Kidney glomerular epithelial cell (primary cell): ENCODE data around the gene CDH4.

Source experiments
- DNase-seq: peaks from one replicate; lab custom pipeline; 2025; lab: John Stamatoyannopoulos, UW

CDH4 gene

DNA sequence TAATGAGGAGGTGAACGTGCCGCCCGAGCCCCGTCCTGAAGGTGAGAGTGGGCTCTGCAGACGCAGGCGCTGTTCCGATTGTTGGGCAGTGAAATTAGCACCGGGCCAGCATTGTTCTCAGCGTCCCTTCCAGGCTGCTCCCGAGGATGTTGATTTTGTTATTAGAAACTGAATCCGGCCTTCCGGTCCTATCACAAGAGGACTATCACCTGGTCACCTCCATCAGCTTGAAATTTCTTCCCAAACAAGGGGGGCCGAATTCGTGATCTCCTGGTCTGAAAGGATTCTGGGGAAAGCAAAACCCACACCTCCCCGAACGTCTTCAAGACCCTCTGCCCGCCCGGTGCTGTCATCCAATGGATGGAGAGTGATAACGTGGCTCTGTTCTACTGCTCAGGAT lies 627.6 kb downstream of the CDH4 start:
- DNase-seq, result no peak

DNA sequence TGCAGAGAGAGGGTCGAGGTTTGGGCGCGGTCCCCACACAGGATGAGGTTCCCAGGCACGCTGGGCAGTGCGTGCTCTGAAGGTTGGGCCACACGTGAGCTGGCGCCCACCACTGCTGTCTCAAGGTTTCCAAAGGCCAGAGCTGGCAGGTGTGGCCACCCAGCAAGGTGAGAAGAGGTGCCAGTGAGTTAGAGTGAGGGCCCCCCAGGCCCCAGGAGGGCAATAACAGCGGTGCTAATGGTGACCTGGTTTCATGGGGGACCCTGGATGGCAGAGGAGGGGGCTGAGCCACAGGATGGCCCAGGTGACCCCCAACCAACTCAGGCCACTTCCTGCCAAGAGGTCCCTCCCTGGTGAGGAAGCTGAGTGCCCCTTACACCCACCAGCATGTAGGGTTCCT lies 628.6 kb downstream of the CDH4 start:
- no peak for DNase-seq

DNA sequence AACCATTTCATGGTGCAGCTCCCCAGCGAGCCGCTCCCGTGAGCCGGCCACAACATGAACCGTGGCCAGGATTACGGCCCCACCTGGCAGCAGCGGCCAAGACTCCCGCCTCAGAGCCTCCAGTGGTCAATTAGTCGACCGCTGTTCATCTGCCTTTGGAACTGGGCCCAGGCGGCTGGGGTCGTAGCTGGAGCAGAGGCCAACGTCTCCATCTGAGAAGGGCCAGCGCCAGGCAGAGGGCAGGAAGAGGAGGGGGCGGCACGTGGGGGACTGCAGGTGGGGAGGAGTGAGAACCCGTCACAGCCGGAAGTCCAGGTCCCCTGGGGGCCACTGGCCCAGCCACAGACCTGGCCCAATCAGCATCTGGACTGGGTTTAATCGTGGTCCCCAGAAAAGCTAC lies 629.4 kb downstream of the CDH4 start:
- no peak for DNase-seq

DNA sequence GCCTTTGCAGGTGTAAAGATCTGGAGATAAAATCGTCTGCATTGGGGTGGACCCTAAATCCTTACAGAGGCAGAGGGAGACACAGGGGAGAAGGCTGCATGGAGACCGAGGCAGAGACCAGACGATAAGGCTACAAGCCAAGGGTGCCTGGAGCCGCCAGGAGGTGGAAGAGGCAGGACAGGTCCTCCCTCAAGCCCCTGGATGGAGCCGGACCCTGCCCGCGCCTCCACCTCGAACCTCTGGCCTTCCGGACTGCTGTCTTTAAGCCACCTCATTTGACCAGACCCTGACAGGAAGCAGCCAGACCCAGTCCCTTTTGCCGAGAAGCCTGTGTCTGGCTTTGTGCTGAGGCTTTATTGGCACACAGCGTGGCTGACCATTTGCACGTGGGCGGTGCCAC lies 629.8 kb downstream of the CDH4 start:
- DNase-seq, result no peak

DNA sequence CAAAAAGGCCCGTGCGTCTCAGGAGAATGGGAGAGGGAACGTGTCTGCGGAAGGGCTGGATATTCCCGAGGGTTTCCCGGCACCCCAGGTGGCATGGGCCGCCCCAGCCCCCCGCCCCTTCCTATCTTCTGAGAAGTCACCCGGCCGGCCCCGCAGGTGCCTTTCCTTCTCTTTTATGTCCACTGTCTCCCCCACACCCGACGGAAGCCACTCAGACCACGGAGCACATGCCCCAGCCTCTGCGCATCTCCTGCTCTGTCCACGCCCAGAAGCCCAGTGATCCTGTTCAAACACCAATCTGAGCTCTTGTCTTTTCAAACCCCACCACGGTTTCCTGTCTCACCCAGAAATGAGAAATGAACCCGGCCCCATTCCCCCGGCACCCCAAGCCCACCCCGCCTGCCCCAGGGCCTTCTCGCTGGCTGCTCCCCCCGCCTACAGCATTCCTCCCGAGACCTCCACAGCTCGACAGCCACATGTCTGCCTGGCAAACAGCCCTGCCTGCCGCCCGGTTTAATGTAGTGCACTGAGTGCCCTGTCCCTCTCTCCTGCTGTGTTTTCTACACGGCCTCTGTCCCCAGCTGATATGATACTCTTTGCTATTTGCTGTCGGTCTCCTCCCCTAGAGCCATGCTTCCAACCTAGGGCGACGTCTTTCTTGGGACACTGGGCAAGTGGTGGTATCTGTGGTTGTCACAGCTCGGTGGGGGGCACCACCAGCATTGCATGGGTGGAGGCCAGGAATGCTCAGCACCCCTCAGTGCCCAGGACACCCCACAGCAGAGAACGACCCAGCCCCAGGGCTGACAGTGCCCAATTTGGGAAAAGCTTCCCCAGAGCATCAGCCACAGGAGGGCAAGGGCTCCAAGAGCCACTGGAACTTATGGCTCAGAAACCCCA lies 630.9 kb downstream of the CDH4 start:
- DNase-seq, result no peak

DNA sequence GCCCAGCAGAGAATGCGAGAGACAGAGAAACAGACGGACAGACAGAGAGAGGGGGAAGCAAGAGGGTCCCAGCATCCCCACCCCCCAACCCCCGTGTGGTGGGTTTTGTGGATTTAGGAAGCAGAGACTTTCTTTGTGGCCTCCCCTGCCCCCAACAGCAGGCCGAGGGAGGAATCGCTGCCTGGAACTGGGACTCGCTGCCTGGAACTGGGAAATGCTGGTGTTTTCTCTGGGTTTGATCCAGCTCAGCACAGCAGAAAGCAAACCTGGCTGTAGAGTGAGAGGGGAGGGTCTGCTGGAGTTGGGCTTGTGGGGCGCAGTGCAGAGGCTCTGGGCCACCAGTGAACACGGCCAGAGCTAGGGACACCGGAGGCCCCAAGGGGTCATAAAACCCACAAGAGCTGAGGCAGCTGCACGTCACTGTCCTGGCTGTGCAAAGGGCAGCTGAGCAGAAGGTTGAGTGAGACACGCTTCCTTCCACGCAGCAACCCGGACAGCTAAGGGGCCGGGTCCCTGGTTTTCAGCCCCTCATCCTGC lies 631.9 kb downstream of the CDH4 start:
- DNase-seq, result no peak

DNA sequence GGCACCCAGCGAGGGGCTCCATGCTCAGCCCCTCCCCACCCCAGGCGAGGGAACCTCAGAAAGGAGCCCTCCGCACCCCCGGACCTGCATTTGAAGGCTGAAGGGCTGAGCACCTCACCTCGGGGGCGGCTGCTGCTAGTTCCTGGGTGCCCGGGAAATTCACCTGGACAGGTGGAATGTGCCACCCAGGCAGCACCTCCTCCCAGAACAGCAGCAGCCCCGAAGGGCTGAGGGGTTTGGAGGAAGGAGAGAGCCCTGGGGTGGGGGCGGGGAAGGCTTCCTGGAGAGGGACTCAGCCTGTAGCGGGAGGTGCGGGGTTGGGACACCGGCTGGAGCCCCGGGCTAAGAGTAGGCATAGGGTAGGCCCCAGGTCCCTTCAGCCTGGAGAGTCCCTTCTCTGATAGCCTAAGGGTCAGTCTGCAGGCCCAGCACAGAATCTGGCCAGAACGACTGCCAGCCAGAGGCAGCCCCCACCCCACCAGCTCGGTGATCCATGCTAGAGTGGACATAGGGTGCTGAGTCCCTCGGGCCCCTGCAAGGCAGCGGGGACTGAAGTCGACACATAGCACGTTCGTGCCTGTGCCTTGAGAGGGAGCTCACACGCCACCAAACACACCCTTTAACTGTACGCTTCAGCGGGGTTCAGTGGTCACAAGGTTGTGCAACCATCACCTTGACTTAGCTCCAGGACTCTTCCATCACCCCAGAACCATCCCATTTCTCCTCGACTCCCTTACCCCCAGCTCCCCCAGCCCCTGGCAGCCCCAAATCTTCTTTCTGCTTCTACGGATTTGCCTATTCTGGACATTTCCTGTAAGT lies 632.7 kb downstream of the CDH4 start:
- no peak for DNase-seq

DNA sequence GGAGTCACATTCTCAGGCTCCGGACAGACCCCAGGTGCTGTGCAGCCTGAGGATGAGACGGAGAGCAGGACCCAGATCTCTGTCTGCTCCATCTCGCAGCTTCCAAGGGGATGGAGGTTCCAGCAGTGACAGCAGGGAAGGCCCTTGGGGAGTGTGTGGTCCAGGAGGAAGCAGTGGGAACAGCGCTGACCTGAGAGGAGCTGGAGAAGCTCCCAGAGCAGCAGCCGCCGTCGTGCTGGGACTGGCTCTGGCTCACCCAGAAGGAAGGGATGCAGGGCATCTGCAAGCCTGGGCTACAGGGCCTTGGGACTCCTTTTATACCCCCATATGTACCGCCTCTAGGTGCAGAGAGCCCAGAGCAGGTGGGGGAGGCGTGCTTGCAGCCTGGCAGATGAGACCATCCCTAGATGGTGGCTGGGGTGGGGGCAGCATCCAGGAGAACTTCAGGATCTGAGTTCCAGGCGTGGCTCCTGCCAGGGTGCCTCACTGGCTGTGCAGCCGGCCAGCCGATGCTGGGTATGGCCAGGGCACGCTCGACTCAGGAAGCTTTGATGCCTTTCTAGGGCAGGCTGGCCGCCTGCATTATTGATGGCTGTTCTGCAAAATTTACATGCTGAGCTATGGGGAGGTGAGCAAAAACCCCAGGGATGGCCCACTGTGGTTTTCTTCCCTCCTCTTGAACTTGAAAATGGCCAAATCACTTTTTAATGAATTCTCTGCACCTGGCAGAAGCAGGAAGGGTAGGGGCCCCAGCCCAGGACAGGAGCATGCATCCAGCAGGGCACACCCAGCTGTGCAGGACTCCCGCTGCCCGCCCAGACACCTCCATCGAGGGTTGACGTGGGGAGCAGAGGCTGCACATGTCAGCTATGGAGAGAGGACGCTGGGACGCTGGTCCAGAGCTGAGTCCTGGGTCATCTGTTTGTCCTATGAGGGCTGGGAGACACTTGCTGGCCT lies 634.0 kb downstream of the CDH4 start:
- no peak for DNase-seq

DNA sequence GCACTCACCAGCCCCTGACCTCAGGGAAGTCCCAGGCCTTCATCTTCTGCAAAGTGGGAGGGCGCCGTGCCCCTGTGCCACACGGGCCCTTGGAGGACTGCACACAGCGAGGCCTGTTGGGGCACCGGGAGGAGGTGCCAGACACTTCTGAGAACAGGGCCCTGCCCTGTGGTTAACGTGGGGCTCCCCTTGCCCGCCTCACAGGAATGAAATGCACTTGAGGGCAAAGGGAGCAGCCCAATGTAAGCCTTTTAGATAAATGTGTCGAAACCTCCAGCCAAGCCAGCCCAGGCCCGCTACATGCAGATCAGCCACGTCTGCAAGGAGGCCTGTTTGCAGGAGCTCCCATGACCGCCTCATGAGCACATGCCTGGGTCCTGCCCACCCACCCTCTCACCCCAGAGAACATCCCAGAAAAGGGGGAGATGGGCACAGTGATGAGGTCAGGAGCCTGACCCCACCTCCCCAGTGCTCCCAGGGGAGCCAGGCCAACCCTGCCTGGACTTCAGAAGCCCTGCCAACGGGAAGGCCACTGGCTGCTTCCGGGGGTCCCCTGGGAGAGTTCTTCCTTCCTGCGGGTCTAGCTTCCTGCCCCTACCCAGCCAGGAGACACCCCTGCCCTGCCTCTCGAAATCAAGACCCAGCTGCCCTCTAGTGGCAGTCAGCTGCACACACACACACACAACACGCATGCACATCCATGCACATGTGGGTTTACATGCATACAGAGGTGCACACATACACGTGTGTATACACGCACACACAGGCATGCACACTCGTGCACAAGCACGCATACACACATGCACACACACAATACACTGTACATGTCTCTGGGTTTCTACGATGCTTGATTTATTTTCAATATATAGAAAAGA lies 634.9 kb downstream of the CDH4 start:
- DNase-seq, result no peak

DNA sequence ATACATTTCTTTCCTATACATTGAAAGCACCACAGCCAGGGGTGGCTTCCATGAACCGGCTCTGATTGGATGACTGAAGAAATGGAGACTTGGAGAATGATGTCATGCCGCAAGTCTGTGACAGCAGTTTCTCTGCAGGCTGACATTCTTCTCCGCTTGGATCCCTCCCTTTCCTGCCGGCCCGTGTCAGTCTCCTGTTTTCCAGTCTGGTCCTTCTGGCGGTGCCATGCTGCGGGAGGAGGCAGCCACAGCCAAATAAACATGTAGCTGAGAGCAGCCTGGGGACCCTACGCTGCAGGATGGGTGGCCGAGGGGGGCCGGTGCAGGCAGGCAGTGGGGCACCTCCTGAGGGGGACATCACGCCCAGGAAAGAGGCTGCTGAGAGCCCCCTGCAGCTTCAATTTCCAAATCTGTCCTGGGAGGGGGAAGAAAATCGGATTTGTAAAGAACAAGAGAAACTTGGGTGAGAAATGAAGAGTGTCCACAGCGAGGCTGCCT lies 635.6 kb downstream of the CDH4 start:
- no peak for DNase-seq

DNA sequence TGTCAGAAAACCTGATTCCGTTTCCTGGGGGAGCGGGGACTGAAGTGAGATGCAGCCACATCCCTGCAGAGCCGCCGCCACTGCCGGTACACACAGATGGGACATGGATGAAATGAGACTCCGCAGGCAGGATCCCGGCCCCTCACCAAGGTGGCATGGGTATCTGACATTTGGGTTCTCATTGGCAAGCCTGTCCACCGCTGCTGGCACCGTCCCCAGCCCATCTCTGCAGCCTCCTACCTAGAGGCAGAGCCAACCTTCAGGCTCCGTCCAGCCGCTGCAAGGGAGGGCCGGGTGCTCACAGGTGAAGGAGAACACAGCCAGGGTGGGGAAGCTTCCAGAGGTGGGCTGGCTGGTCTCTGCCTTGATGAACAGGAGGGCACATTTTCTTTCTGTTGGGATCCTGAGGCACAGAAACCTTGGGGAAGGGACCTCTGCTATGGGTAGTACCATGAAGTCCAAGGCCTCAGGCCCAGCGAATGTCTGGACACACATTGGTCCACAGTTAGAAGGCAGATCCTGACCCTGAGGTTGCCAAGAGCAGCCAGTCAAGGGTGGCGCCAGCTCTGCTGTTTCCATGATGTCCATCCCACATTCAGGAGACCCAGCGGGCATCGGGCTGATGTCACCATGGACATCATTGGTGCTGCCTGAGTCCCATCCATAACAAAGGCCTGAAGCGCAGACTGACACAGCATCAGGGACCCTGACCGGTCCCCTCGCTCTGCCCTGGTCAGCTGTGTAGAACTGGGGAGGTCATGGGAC lies 636.2 kb downstream of the CDH4 start:
- DNase-seq, result no peak

DNA sequence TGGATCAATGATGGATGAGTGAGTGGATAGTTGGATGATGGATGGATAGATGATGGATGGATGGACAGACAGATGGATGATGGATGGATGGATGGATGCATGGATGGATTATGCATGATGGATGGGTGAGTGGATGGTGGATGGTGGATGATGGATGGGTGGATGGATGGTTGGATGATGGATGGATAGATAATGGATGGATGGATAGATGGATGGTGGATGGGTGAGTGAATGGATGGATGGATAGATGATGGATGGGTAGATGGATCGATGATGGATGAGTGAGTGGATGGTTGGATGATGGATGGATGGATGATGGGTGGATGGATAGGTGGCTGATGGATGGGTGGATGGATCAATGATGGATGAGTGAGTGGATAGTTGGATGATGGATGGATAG lies 637.6 kb downstream of the CDH4 start:
- no peak for DNase-seq

DNA sequence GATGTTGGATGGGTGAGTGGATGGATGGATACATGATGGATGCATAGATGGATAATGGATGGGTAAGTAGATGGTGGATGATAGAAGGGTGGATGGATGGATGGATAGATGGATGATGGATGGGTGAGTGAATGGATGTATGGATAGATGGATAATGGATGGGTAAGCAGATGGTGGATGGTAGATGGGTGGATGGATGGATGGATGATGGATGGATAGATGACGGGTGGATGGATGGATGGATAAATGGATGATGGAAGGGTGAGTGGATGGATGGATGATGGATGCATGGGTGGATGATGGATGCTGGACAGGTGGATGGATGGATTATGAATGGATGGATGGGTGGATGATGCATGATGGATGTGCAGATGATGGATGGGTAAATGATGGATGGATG lies 638.1 kb downstream of the CDH4 start:
- no peak for DNase-seq

DNA sequence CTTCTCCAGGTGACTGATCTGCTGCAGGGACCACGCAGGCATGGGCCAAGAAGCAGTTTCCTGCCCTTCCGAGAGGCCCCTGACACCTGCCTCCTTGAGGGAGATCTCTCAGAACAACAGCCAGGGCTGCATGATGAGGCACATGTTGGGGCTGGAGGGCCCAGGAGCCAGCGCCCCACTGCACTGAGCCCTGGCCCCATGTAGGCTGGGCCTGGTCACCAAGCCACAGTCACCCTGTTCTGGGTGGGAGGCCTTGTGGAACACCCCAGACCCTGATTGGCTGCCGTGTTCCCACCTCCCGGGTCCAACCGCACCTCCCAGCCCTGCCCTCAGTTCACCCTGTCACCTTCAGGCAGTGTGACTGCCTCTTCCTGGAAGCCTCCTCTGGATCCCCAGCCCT lies 639.4 kb downstream of the CDH4 start:
- DNase-seq, result no peak

DNA sequence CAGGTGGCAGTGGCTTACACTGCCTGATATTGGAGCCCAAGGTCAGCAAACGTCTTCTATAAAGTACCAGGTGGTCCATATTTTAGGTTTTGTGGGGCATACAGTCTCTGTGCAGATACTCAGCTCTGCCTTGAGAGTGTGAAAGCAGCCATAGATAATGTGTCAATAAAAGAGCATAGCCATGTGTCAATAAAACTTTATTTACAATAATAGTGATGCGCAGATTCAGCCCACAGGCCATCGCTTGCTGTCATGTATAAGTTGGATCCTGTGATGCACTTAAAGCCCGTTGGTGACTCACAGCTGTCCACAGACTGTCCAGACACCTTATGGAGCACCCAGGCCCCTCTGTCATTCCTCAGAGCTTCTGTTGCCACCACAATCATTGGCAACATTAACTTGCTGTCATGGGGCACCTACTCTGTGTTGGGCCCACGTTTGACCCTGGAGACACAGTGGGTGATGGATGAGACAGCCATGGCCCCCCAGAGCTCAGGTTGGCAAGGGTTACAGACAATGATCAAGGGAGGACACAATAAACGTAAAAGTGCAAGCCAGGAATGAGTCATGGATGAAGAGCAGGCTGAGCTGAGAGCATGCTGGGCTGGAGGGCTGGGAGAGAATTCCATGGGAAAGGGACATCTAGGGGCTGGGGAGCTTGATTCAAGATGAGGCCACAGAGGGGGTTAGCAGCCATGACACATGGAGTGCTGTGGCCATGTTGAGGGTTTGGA lies 640.0 kb downstream of the CDH4 start:
- no peak for DNase-seq

DNA sequence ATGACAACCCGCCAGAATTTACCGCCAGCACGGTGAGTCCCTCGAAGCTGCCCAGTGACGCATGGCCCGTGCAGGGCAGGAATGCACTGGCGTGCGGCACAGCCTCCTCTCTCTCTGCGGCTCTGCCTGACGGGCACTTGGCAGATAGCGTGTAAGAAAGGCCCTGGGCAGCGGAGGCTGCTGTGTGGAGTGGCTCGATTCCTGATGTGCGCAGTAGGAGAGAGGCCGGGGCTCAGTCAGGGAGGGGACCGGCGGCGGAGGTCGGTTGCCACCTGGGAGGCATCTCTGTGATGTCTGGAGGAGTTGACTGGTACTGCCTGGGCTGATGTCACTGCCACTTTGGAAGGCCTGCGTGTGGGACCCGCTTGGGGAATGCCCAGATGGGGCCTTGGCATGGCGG lies 643.0 kb downstream of the CDH4 start:
- no peak for DNase-seq

DNA sequence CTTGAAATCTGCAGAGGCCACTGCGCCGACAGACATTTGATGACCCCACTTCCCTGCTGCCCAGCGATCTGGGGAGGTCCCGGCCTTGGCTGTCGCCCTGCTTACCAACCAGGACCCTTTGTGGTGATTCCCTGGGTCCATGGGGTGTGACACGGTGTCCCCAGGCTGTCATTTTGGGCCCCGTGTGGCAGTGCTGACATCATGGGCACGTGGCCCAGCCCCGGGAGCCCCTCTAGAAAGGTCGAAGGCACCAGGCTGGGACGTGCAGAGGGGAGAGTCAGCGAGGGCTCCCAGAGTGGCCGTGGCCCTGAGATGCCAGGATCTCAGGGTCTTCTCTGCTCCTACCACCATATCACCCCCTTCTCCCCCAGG lies 643.6 kb downstream of the CDH4 start:
- DNase-seq, result no peak

DNA sequence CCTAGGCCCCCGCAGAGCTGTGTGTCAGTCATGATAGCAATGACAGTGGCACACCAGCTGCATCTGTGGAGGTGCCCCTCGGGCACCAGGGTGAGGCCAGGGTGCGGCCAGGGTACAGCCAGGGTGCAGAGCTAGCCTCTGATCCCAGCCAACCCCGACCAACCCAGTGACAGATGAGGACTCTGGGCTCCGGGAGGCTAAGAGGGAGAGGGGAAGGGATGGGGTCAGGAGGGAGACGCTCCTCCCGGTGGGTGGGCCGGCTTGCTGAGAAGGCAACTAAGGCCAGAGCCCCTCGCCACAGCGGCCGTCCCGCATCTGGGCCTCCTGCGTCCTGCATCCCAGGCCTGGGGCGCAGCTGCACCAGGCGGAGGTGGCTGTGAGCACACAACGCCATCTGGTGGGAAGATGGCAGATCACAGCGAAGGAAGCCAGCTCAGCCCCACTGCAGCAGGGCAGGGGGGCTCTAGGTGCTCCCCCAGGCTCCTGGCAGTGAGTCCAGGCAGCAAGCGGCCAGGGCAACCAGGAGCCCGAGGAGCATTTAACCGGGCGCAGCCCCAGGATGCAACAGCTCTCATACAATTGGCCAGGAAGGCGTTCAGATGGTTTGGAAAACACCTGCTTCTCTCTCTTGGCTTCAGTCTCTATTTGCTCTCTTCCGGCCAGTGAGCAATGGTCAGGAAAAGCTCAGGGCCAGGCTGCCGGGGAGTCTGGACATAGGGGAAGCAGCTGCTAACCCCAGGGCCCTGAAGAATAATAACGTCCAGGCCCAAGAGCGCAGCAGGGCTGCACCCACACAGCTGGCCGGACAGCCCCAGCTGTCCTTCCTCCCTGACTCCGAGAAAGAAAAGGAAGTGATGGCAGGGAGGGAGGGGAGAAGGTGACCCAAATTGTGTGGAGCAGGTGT lies 644.2 kb downstream of the CDH4 start:
- DNase-seq, result peak; percentile 11
